Tongue (tissue), 2 donors: Measurements from ENCODE around the gene RAB36. TPM values are rescaled to one million over a fixed set of nuclear protein-coding genes. Genes with fewer than 3 reads are reported as not detected.

Experiments used
- DNase-seq: peaks from one replicate; pipeline ENCODE4 v3.0.0-alpha.2; 2015
- total RNA-seq: library from RNA; depleted of rRNA; stranded (reverse); fragments of >200 nt; gene quantifications from one replicate; pipeline ENCODE4 v1.2.3, GENCODE V29; 2014

RAB36 gene
- total RNA-seq, 1 donor from 2014 or later, result 3.4 TPM

DNA sequence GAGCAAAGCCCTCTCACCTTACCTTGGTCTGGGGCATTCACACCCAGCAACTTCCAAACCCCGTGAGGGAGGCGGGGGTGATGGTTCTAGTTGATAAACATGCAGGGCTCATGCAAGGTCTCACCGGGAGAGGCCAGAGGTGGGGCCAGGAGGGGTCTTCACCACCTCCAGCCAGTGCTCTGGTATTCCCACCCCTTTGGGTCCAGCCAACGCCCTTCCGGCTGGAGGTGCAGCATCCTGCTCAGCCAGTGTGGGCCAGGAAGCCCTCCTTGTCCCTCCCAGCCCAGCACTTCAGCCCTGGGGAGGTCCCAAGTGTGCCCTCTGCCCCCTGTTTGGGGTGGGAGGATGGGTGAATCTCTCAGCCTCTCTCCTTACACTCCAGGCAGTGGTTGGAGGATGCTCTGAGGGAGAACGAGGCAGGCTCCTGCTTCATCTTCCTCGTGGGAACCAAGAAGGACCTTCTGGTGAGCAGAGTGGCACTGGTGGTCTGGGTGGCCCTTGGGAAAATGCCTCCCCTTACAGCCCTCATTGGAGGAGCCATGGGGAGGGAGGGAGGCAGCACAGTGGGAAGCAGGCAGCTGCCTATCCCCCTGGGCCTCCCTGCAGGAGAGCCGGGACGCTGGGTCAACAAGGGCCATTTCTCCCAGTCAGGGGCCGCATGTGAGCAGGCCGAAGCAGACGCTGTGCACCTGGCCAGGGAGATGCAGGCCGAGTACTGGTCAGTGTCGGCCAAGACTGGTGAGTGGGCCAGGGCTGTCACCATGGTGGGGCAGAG lies 13.4 kb downstream of the RAB36 start:
- DNase-seq, result no peak

DNA sequence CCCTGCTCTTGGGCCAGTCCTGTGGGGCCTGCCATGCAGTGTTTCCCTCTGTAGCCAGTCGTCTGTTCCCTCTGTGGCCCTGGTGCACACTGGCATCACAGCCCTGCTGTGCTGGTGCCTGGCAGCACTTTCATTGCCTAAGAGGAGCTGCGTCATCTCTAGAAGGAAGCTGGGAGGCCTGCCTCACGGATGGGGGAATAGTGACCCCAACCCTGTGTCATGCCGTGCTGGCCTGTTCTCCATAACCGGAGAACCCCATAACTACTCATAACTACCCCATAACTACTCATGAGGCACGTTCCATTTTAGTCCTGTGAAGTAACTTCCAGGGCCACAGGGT lies 14.0 kb downstream of the RAB36 start:
- no peak for DNase-seq

DNA sequence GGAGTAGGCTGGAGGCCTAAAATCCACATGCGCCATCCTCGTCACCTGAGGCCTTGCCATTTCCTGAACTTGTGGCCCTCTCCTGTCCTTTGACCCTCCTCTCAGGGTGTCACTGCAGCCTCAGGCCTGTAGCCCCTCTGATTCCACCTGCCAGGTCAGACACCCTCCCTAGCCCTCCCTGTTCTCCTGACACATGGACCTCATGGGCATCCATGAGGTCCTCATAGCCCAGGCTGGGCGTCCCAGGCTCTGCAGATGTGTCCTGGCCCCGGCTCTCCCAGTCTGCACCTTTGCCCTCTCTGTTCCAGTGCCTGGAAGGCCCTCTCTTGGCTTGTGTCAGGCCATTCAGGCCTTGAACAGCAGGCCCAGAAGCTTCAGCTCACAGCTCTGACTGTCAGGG lies 15.8 kb downstream of the RAB36 start:
- no peak for DNase-seq

DNA sequence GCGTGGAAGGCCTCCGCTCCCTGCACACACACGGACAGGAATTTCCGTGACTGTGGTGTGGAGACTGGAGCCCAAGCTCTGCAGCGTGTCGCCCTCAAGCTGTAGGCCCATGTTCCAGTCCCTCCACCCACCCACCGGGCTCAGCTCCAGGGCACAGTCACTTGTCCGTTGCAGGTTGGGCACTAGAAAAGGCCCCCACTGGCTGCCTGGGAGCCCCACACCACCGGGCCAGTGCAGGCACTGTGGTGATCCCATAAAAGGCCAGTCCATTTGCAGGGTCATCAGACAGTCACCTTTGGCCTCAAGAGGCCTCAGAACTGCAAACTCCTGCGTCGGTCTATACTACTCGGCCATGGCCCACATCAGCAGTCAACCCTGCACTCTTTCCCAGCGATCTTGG lies 16.3 kb downstream of the RAB36 start:
- DNase-seq, result no peak

DNA sequence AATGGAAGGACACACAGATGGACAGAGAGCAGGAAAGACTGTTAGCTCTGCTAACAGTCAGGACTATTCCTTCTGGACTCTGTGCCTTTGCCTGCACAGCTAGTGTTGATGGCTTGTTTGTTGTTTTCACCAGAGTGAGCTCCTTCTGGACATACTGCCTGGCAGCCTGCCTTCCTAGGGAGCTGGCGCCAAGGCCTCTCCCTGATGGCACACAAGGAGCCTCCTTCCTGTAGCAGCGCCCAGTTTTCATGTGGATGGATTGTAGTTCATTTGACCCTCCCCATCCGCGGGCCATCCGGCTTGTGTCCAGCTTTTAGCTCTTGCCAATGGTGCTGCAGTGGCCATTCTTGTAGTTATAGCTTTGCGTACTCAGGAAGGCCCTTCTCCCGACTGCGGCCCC lies 18.4 kb downstream of the RAB36 start:
- no peak for DNase-seq

DNA sequence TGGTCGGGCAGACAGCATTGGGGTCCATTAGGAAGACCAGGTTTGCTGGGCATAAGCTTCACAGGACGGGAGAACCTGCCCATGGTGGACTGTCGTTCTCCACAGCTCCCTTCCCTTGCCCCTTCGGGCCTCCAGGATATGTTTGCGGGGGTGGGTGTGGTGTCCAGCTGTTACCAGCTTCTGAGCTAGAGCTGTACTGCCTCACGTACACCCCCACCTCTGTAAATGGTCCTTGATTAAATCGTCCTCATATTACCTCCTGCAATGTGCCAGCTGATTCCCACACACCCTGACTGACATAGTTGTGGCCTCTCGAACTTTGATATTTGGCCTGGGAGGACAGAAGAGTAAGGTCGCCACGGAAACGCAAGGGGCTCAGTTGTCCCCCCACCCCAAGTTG lies 18.8 kb downstream of the RAB36 start:
- DNase-seq, result no peak

DNA sequence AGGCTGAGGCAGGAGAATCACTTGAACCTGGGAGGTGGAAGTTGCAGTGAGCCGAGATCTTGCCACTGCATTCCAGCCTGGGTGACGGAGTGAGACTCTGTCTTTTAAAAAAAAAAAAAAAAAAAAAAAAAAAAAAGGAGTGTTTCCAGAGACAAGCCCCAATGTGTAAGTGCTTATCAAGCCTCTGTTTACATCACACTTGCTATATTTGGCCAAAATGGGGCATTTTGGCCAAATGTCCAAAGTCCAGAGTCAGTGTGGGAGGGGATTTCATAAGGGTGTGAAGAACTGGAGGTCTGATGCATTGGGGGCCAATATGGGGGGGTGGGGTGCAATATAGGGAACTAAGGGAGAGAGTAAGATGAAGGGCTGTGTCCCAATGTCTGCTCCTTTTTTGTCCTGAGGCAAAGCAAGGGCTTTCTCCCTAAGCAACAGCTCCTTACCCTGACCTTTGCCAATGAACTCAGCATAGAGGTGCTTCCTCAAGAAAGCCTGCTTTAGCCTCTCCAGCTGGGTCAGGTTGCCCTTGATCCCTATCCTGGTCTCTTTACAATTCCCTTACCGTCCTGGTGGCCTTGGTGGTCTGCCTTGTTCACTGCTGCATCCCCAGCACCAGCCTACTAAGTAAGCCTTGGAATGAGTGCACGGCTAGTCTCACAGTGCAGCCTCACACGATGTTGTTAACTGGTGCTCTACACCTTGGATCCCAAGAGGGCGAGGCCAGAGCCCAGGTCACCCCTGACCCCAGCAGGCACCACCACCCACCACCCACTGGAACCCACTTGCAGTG lies 21.0 kb downstream of the RAB36 start:
- DNase-seq, result no peak

DNA sequence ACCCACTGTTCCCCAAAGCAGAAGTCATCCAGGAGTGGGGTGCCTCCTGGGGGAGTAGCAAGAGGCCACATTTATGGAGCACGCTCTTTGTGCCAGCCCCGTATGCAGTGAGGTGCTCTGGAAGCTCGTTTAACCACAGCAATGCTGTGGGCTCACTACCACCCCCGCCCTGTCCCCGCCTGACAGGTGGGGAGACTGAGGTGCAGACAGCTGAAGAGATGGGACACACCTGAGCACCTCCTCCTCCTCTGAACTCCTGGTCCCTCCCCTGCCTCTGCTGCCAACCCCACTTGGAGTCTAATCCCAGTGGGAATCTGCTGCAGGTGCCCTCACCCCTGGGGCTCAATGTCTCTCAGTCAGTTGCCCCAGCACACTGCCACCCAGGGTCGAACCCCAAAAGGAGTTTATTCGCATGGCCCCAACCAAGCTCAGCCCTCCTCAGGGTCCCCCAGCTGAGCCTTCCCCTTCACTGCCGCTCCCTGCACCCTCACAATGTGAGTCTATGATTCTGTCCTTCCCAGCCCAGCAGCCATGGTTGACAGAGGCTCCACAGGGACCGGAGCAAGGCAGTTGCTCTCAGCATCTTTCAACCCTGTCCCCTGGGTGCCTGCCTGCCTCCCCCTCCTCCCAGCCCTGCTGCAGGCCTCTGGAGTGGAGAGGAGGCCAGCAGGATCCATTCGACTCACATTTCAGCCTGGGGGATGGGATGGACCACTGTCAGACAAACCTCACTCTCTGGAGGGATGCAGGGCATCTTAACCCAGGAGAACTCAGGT lies 21.8 kb downstream of the RAB36 start:
- no peak for DNase-seq

DNA sequence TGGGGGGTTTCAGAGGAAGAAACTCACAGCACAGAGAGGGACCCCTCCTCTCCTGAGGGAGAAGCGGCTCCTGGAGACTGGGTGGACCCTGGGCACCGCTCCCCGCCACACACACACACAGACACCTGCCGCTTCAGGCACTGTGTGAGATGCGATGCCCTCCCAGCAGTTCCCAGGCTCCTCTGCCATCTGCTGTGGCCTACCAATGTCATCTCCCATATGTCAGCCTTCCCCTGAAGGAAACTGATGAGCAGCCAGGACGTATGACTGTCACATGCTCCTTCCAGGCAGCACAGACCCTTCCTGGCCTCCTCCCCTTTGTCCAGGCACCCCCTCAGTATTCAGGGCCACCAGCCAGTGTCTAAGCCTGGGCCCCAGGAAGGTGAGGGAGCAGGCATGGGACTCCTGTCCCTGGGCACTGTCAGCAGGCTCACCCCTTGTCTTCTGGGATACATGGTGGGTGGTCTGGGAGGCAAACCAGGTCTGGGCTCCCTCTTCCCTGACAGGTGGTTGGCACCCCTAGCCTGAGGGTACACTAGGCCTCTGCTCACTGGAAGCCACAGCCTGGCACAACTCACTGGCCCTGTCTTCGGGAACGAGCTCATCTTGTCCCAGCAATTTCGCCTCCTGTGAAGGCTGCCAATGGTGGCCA lies 23.2 kb downstream of the RAB36 start:
- DNase-seq, result no peak

DNA sequence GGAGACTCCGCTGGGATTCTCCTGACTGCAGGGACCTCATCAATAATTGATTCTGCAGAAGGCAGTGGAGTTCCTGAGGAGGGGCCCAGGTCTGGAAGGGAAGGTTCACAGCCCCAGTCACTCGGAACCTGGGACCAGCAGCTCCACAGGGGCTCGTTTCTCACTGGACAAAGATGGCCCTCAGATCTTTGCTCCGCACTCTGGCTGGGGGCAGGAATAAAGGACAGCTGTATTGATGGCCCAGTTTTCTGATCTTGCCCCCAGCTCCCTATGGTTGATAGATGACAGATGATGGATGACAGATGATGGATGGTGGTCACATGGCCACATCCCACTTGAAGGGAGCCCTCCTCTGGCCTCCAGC lies 23.7 kb downstream of the RAB36 start:
- no peak for DNase-seq

DNA sequence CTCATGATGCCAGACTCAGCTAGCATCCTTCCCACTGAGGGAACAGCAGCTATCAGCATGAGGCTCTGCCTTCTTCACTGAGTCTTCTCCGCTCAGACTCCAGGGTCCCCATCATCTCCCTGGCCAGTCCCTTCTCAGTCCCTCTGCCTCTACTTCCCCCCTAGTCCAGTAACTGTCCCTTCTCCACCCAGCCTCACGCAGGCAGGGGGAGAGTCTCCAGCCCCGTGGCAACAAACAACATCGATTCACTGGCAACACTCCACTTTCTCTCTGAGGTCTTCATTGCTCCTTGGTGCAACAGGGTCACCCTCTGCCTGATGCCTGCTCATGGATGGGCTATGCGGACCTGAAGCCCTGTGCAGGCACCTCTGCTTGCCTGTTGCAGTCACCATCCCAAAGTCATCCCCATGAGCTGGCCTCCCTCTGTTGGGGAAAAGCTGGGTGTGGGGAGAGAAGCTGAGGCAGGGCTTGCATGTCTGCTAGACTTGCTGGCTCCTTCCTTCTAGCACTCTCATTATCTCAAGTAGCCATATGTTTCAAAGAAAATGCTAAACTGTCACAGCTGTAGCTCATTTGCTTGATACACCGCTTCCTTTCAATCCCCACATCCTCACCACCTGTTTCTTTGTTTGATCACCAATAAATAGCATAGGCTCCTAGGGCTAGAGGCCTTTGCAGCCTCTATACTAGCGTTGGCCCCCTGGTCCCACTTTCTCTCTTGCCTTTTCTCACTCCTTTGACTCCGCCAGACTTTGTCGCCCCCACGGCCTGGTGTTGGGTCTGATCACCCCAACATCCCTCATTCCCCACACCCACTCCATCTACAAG lies 30.8 kb downstream of the RAB36 start:
- no peak for DNase-seq

DNA sequence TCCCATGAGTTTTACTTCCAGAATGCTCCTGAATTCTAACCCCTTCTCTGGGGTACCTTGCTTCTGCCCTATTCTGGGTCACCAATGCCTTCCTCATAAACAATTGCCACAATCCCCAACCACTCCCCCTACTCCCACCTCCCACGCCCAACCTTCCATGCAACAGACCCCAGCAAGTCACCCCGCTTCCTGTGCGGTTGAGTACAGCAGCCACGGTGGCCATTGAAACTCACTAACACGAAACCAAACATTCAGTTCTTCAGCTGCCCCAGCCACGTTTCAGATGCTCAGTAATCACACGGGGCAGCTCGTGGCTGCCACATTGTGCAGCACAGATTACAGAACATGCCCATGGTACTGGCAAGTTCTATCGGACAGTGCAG lies 31.4 kb downstream of the RAB36 start:
- no peak for DNase-seq

DNA sequence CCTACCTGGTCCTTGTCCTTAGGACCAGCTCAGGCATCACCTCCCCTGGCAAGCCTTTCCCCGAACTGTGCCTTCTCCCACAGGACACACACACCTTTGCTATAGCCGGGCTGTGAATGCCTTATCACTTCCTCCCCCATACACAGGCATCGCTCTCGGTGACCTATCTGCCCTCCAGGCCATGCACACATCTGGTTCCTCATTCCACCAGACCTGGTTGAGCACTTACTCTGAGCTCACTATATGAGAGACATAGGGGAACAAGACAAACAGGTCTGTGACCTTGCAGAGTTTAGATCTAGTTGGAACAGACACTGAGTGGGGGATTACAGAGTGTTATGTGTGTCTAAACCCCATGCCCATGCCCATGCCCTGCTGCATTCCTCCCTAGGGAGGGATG lies 31.9 kb downstream of the RAB36 start:
- no peak for DNase-seq

DNA sequence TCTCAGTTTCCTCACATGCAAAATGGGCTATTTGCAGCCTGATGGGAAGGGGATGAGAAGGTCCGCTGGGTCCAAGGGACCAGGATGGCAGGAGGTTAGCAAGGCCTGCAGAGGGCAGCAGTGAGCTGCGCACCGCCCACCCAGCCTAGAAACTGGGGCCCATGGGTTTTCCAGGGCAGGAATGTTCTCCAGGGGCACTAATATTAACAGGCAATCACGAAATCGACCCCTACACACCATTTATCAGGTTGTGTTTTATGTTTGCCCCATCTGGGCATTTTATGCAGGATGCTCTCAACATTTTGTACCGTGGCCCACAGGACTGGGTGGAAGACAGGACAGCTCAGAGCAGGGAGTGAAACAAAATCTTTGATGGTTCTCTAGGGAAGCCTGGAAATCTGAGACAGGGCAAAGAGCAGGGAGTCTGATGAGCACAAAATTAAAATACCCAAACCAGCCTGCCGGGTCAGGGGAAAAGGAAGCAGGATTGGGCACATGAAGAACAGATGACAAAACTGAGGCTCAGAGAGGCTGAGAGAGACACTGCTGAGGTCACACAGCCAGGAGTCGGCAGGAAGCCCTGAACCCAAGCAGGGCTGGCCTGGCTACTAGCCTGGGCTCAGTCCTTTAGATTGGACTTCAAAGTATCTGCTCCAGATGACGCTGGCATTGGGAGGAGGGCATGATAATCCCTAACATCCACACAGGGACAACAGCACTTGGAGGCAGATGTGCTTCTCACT lies 33.4 kb downstream of the RAB36 start:
- peak; percentile 81 for DNase-seq

DNA sequence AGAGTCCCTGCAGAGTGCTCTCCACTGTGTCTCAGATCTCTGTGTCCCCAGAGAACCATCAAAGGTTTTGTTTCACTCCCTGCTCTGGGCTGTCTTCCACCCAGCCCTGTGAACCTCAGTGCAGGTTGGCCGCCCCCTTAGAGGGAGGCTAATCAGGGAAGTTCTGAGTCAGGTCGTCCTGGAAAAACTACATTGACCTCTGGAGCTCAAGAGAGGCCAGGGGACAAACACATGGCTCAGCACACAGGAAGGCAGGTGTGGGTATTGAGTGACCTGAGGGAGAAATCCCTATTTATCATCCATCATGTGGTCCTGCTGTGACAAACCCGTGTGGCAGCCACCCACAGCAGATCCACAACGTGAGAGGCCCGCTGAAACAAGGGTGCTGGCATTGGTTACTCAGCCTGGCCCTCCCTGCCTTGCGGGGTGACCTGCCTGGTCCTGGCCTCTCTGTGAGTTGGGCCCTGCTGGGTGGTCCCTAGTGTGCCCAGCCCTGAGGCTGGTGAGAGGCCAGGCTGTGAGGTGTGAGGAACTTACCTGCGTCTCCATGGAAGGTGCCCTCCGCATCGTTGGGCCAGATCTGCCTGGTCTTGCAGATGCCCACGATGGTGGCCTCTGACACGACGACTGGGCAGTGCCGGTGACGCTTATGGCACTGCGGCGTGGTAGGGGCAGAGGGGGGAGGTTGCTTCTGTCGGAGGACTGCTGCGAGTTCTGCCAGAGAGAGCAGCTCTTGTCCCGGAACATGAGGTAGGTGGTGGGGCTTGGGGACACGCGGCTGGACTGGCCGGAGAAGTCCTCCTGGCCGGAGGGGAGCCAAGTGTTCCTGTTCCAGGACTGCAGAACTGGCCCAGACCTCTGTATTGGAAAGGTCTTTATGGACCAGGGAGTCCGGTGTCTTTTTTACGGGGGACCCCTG lies 34.4 kb downstream of the RAB36 start:
- no peak for DNase-seq

DNA sequence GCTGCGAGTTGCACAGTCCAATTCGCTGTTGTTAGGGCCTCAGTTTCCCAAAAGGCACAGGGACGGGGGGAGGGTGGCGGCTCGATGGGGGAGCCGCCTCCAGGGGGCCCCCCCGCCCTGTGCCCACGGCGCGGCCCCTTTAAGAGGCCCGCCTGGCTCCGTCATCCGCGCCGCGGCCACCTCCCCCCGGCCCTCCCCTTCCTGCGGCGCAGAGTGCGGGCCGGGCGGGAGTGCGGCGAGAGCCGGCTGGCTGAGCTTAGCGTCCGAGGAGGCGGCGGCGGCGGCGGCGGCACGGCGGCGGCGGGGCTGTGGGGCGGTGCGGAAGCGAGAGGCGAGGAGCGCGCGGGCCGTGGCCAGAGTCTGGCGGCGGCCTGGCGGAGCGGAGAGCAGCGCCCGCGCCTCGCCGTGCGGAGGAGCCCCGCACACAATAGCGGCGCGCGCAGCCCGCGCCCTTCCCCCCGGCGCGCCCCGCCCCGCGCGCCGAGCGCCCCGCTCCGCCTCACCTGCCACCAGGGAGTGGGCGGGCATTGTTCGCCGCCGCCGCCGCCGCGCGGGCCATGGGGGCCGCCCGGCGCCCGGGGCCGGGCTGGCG lies 35.1 kb downstream of the RAB36 start, which contains the start of gene BCR:
BCR (plus strand) TSS at position 209 of the 592 bp plus-strand sequence. CDS start 452 bp downstream, outside the sequence.
- peak; percentile 84 for DNase-seq

DNA sequence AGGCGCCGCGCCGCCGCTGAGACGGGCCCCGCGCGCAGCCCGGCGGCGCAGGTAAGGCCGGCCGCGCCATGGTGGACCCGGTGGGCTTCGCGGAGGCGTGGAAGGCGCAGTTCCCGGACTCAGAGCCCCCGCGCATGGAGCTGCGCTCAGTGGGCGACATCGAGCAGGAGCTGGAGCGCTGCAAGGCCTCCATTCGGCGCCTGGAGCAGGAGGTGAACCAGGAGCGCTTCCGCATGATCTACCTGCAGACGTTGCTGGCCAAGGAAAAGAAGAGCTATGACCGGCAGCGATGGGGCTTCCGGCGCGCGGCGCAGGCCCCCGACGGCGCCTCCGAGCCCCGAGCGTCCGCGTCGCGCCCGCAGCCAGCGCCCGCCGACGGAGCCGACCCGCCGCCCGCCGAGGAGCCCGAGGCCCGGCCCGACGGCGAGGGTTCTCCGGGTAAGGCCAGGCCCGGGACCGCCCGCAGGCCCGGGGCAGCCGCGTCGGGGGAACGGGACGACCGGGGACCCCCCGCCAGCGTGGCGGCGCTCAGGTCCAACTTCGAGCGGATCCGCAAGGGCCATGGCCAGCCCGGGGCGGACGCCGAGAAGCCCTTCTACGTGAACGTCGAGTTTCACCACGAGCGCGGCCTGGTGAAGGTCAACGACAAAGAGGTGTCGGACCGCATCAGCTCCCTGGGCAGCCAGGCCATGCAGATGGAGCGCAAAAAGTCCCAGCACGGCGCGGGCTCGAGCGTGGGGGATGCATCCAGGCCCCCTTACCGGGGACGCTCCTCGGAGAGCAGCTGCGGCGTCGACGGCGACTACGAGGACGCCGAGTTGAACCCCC lies 35.8 kb downstream of the RAB36 start:
- DNase-seq, result no peak

DNA sequence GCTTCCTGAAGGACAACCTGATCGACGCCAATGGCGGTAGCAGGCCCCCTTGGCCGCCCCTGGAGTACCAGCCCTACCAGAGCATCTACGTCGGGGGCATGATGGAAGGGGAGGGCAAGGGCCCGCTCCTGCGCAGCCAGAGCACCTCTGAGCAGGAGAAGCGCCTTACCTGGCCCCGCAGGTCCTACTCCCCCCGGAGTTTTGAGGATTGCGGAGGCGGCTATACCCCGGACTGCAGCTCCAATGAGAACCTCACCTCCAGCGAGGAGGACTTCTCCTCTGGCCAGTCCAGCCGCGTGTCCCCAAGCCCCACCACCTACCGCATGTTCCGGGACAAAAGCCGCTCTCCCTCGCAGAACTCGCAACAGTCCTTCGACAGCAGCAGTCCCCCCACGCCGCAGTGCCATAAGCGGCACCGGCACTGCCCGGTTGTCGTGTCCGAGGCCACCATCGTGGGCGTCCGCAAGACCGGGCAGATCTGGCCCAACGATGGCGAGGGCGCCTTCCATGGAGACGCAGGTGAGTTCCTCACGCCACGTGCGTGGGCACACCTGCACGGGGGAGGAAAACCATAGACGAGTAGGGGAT lies 36.5 kb downstream of the RAB36 start:
- no peak for DNase-seq
